HG03097 (cell line): Measurements from ENCODE around the gene ZNF335.

Experiments
- ATAC-seq: cut with Tn5 transposase; IDR thresholded peaks from one replicate; pipeline ENCODE4 v1.9.1; 2021; ENCODE audit not compliant: unreplicated experiment, low FRiP score

ZNF335 gene

DNA sequence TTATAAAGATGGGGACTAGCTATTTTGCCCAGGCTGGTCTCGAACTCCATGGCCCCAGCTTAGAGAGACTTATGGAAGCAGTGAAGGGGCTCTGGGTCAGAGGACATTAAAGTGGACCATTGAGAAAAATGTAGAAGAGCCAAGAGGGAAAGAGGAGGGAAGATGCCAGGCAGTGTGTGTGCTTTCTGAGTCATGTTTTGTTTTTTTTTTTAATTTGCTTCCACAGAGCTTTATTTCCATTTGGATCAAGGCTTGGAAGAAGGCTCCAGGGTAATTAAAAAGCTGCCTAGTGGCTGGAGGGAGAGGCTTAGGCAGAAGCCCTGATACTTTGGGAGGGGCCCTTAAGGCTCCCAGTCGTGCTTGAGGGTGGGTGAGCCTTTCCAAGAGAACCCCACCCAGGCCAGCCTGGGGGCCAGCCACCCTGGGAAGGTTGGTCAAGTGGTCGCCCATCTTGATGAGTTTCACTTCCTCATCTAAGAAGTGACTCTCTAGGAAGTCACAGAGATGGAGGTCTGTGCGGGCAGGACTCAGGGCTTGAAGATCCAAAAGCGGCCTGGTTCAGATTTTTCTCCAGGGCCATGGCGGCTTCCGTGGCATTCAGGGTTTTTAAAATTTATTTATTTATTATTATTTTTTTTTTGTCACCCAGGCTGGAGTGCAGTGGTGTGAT, 3.0 kb upstream of the ZNF335 start:
- ATAC-seq: no peak

DNA sequence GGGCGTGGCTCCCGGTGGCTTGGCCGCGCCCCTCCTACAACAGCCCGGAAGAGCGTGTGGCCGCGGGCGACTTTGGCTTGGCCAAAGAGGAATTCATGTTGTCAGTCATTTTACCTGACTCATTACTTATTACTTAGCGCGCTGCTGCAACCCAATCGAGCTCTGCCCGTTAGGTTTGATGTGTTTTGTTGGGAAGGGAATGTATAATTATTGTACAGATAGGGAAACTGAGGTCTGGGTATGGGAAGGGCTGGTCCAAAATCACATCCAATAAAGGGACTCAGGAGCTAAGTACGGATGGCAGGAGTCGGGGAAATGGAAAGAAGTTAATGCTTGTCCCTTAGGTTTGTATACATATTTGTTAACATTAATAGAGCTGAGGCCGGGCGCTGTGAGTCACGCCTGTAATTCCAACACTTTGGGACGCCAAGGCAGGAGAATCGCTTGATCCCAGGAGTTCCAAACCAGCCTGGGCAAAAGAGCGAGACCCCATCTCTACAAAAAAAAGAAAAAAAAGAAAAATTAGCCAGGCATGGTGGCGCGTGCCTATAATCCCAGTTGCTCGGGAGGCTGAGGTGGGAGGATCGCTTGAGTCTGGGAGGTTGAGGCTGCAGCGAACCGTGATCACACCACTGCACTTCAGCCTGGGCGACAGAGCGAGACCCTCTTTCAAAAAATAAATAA, 639 bp upstream of the ZNF335 start:
- ATAC-seq: no peak

DNA sequence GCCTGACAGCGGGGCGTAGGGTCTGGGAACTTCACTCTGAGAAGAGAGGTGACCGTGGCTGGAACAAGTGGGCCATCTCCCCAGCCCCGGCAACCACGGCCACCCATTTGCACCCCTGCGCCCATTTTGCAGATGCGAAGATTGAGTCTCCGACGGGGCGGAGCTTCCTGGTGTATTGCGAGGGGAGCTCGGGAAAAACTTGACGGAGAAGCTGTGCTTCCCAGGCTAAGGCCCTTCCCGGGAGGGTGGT, 653 bp downstream of the ZNF335 start:
- ATAC-seq: no peak

DNA sequence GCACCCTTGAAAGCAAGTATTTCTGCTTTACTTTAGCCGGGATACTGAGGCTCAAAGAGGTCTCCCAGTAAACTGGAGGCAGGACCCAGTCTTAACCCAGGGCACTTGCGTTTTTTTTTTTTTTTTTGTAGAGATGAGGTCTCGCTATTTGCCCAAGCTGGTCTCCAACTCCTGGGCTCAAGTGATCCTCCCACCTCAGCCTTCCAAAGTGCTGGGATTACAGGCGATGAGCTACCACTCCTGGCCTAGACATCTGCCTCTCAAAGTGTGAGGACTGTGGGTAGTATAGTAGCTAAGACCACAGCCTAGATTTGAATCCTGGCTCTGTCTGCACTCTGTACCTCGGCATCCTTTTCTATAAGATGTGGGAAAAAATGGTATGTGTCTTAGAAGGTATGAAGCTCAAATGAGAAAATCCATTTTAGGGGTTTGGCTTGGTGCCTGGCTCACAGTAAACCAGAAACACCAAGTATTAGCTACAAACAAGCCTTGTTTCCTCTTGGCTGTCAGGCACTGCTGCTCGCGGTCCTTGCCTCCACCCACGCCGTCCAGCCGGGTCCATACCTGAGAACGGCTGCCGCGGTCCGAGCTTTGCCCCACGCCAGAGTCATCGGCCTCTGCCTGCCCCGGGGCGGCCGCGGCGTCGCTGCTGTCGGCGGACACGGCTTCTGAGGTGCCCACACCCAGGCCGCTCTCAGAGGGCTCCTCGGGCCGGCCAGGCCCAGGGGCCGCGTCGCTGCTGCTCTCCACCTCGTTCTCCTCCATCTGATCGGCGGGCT, 1.2 kb downstream of the ZNF335 start:
- ATAC-seq: no peak

DNA sequence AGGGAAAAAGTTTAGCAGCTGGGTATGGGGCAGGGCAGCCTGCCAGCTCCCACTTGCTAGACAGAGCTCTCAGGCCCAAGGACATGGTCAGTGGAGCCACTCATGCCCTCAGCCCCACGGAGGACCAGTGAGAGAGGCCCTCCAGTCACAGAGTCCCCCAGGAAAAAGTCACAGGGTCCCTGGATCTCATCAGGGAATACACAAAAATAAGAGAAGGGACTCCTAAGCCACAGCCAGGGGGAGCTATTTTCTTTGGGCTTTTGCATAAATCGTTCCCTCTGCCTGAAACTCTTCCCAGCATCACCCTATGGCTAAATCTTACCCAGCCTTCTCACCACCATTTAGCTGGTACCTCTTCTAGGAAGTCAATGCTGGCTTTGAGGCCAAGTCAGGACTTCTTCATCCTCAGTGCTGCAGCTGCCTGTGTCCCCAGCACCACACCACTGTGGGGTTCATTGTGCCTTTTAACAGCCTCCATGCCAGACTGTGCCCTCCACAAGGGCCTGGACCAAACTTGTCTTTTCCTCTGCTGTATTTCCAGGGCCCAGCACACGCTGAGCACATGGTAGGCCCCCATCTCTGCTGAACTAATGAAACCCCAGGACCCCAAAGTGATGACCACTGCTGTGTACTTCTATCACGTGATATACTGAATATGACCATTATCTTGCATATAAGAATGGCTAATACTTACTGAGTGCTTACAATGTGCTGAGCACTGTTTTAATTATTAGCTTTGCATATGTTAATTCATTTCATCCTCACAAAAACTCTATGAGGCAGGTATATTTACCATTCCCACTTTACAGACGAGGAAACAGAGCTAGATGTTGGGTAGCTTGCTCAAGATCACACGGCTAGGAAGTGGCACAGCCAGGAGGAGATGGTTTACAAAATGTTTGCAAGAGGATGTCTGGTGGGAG, 2.0 kb downstream of the ZNF335 start:
- ATAC-seq: no peak

DNA sequence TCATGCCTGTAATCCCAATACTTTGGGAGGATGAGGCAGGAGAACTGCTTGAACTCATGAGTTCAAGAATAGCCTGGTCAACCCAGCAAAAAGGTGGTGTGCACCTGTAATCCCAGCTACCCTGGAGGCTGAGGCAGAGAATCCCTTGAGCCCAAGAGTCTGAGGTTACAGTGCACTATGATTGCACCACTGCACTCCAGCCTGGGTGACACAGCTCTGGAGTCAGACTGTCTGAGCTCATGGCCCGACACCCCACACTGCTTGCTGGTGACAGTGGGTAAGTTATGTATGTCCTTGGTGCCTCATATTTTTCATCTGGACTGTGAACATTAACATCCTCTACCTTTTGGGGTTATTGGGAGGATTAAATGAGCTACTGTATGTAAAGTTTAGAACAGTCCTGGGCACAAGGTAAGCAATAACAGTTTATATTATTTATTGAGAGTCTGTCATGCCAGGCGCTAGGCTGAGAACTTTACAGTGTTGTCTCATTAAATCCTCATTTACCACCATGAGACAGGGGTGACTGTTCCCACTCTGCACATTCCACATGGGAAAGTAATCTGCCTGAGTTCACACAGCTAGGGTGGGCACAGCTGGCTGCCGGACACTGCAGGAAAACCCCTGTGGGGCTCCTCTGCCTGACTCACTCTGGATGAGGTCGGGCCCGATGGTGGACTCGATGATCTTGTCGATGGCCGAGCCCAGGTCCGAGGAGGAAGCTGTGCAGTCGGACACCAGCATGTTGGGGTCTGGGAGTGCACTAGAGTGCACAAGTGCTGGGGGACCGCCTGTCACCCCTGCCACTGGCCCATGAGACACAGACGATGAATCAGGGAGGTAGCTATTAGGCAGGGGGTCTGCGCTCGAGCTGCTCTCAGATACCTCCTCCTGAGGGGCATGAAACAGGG, 2.9 kb downstream of the ZNF335 start:
- no peak for ATAC-seq

DNA sequence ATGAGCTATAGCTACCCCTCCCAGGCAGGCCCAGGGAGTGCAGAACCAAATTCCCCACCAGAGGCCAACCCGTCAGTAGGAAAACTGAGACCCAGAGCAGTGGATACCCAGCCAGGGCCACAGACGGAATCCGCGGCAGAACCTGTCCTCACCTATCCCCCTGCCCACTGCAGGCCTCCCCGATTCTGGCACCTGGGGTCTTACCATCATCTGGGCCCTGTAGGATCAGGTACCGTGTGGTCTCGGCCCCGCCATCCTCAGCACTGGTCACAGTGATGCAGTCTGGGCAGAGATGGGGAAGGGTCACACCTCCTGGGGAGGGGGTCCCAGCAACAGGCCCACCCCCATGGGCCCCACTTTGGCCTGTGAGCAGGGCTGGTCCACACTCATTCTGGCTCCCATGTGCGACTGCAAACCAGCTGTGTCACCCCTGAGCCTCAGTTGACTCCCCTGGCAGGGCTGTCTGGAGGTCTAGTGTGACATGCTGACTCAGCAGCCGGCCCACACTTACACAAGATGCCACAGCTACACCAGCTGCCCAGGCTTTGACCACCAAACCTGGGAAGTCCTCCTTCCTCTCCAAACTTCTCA, 3.8 kb downstream of the ZNF335 start:
- ATAC-seq: no peak

DNA sequence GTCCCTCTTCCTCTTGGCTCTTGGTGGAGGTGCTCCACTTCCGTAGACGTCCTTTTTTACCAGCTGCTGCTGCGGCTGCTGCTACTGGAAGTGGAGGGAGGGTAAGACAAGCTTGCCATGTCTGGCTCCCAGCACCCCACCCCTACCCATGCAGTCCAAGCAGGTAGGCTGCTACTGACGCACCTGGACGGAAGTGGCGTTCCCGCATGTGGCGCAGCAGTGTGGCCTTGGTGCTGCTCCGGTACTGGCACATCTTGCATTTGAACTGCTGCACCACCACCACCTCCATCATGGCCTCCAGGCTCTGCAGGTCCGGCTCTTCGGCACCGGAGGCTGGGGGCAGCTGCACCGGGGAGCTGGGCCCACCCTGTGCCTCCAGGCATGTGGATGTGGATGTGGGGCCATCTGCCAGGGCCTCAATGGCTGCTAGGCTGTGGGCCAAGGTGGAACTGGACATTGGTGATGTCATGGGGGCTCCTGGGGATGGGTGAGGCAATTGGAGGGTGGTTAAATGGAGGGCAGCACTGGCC, 4.4 kb downstream of the ZNF335 start:
- ATAC-seq: no peak

DNA sequence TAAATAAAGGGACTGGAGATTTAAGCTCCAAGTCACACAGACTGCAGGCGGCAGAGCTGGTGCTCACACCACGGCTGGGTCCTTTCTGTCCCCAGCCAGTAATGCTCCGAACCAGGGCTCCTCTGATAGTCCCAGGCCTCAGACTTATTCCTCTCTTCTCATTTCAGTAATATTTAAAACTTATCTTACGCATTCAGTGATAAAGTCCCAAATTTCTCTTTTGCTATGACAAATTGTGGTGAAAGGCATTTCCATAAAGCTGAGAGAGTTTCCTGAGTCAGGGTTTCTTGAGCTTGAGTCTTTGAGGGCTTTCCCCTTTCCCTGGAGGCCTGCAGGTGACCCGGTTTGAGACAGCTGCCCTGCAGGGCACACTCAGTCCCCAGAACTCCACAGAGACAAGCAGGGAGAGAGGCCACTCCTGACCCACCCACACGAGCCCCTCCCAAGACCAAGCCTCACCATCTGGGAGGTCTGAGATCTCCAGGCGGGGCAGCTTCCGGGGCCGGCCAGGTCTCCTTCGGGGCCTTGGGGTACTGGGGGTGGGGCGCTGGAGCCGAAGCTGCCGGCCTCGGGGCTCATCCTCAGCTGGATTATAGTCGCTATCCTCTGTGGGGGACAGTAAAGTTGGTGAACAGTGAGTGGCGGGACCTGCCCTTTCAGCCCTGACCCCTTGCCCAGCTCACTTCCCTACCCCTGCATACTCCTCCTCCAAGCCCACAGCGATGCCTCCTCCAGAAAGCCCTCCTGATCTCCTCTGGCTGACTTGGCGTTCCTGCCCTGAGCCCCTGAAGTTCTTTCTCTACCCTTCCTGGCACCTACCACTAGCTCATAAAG, 6.6 kb downstream of the ZNF335 start:
- no peak for ATAC-seq

DNA sequence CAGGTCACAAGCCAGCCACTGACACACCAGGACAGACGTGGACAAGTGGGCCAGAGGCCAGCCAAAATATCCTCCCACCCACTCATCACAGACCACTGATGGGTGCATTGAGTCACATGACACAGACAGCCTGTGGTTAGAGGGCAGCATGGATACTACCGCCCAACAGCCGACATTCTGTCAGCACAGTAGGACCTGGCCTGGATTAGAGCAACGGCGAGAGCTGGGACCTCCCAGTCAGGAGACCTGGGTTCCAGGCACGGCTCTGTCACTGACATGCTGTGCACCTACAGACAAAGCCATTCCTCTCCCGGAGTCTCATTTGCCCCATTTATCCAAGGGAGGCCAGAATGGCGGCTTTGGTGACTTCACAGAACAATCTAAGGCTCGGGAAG, 8.0 kb downstream of the ZNF335 start:
- no peak for ATAC-seq

DNA sequence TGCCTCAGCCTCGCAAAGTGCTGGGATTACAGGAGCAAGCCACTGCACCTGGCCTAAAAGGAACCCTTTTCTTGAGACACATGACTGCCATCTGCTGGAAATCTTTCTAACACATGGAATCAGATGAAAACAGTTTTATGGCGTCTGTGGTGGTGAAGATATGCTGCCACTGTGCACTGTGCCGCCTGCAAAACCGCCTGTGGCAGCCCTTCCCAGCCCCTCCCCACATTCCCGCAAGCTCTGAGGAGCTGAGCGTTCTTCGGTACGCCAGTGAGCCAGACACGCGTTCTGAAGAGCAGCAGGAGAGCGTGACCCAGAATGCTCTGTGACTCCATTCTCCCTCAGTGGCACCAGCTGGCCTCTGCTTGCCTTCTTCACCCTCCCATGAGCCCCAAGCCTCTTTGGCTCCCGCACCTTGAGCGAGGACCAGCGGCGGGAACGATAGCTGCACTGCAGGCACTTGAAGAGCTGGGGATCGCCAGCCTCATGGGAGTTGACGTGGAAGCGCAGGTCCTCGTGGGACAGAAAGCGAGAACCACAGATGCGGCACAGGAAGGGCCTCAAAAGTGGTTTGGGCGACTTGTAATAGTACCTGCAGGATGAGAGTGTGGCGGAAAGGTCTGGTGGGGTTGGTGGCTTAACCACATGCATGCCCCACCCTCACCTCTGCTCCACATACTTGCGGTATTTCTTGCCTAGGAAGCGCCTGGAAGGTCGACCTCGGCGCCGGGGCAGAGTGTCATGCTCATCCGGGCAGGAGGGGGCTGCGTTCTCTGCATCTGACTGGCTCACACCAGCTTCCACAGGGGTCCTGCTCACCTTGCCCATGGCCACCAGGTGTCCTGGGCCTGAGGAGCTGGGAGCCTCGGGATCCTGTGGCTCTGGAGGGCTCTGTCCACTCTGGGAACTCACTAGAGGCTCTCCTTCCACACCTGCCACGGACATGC, 8.7 kb downstream of the ZNF335 start:
- ATAC-seq: no peak

DNA sequence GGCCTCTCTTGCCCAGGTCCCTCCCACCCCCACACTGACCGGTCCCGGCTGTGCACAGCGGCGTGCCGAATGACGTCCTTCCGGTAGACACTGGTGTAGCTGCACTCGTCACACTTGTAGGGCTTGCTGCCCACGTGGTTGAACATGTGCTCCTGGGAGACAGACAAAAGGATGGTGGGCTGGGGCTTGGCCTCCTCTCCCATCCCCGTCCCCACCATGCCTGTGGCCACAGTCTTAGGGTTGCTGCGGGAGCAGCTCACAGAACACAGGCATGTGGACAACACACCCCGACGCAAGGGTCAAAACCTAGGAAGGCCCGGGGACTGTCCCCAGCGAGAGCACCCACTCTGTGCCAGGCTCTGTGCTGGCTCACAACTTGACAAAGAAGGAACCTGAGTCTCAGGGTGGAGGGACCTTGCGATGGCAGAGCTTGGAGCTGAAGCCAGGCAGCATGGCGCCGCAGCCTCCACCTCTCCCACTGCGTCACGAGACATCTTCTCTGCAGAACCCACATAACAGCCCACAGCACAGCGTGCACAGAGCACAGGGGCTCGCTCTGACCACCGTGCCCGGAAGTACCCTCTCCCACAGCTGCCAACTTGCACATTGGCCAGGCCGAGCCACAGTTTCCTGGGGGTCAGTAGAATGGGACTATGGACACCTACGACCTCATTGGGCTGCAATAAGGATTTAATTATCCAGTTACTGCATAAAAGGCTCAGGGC, 9.8 kb downstream of the ZNF335 start:
- ATAC-seq: no peak

DNA sequence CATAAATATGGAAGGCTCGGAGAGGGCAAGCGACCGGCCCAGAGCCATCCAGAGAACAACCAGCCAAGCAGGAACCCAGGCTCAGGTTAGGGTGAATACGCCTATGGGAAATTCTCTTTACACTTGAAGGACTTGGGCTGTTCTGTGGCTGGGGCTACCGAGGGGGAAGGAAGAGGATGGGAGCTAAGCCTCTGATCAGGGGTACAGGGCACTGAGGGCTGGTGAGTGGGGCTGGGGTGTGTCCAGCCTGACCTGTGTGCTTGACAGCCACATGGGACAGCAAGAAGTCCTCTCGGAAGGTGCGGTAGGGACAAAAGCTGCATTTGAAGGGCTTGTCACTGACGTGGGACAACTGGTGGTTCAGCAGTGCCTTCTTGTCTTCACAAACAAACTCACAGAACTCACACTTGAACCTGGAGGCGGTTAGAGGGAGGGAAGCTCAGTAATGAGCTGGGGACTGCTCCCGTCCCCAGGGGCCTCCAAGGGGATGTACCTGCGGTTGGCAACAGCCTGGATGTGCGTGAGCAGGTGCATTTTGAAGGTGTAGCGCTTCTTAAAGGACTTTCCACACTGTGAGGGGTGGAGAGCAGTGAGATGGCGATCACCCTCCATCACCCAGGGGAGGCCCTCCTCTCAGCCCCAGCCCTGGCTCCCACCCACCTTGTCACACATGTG, 11.9 kb downstream of the ZNF335 start:
- no peak for ATAC-seq

DNA sequence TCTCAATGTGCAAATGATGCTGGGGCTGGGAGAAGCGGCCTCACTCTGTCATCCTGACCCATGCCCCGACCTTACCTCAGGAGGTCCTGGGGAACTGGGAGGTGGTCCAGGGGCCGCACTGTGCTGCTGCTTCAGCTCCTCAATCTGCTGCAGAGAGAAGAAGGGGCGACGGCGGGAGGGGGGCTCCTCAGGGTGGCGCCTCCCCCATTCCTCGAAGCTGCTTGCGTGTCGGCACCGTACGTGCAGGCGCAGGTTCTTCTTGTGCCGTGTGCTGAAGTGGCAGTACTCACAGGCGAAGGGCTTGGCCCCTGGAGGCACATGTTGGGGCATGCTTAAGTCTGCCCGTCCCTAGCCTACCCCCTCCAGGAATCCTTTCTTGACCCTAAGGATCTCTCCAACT, 12.9 kb downstream of the ZNF335 start:
- no peak for ATAC-seq

DNA sequence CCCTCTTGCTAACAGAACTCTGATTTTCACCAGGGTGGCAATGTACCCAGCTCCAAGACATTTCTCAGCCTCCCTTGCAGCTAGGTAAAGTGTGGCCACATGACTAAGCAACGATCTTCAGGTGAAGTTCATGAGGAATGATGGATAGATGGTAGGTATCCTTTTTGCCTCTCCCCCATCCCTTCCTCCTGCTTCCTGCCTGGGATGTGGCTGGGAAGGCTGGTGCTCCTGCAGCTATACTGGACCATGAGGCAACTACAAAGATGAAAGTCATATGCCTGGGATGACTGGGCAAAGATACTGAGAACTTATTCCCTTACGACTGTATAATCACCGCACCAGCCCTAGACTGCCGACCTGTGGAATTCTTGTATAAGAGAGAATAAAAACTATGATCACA, 13.4 kb downstream of the ZNF335 start:
- no peak for ATAC-seq
